GM18868 (cell line): Measurements from ENCODE around the gene RPS6KL1.

Experiments used
- ATAC-seq: cut with Tn5 transposase; IDR thresholded peaks from one replicate; pipeline ENCODE4 v1.9.1; 2021; ENCODE audit warnings: mild to moderate bottlenecking, moderate library complexity; ENCODE audit not compliant: unreplicated experiment

Gene RPS6KL1

GRCh38 chr14:74952180-74952665 lies 29.2 kb upstream of the RPS6KL1 start:
- no peak for ATAC-seq

- no peak for ATAC-seq
These were observed 28.6 kb upstream of the RPS6KL1 start for GRCh38 chr14:74951443-74952179.

- ATAC-seq, result no peak
These were observed 27.9 kb upstream of the RPS6KL1 start for GRCh38 chr14:74950795-74951442.

- no peak for ATAC-seq
These were observed 27.0 kb upstream of the RPS6KL1 start for GRCh38 chr14:74949859-74950573.

GRCh38 chr14:74949191-74949601 lies 26.1 kb upstream of the RPS6KL1 start:
- ATAC-seq, result no peak

- no peak for ATAC-seq
These were observed 25.4 kb upstream of the RPS6KL1 start for GRCh38 chr14:74948228-74949175.

- no peak for ATAC-seq
These were observed 24.5 kb upstream of the RPS6KL1 start for GRCh38 chr14:74947353-74948227.

- ATAC-seq, result no peak
These were observed 23.7 kb upstream of the RPS6KL1 start for GRCh38 chr14:74946659-74947281.

- no peak for ATAC-seq
These were observed 23.0 kb upstream of the RPS6KL1 start for GRCh38 chr14:74945852-74946658.

GRCh38 chr14:74945261-74945851 lies 22.3 kb upstream of the RPS6KL1 start:
- no peak for ATAC-seq

GRCh38 chr14:74942608-74943007 lies 19.5 kb upstream of the RPS6KL1 start:
- ATAC-seq, result peak; percentile 44

GRCh38 chr14:74942181-74942580 lies 19.1 kb upstream of the RPS6KL1 start:
- ATAC-seq, result peak; percentile 25

- ATAC-seq, result peak; percentile 50
These were observed 18.6 kb upstream of the RPS6KL1 start for GRCh38 chr14:74941676-74942097.

- no peak for ATAC-seq
These were observed 18.0 kb upstream of the RPS6KL1 start for GRCh38 chr14:74940956-74941565.

- no peak for ATAC-seq
These were observed 15.8 kb upstream of the RPS6KL1 start for GRCh38 chr14:74938531-74939495.

GRCh38 chr14:74937171-74937570 lies 14.1 kb upstream of the RPS6KL1 start:
- ATAC-seq, result no peak
